K562 (cell line): ENCODE results near the gene RASGRP4. TPM values are rescaled to one million over a fixed set of nuclear protein-coding genes. Genes with fewer than 3 reads are reported as not detected.

Experiments
- ATAC-seq: fragments of 200-7000 bp; cut with Tn5 transposase; 3 replicates; pipeline ENCODE4 v1.9.1; 2020; ENCODE audit warnings: moderate library complexity
- BruUV-seq: library from RNA; stranded (reverse); fragments of 400-500 nt; replicated peaks from 2 replicates; lab custom pipeline; 2021; lab: Mats Ljungman, UMichigan
- CTCF ChIA-PET: fragments of 300-600 bp; formaldehyde crosslinking; extraction: SDS; loops from one replicate; lab custom pipeline; 2021; ENCODE audit warnings: low intra/inter-chr PET ratio; lab: Yijun Ruan, JAX
- POLR2A ChIA-PET: fragments of 300-600, 350-650 bp; sonication (Branson Sonifier 250); formaldehyde crosslinking; extraction: SDS; loops from one replicate; lab custom pipeline; 2021; ENCODE audit warnings: antibody characterized with exemption, inconsistent platforms; lab: Yijun Ruan, JAX
- DNase-seq, 4 experiments: peaks; one replicate each; pipeline versions ENCODE4 v3.0.0 to v3.0.0-alpha.2; 2011 to 2018; ENCODE audit warnings: low spot score in 3 of 4, mixed read lengths in 3 of 4; ENCODE audit errors: extremely low read depth in 1 of 4
- FAIRE-seq: peaks from 2 replicates; lab custom pipeline; 2011; peaks lifted over from hg19 to GRCh38; lab: Jason Lieb, UNC
- H2AFZ ChIP-seq: 2 replicates; pipeline ENCODE4 v1.6.0; 2011; ENCODE audit warnings: low read depth, low read length, control low read depth, inconsistent platforms
- H3K27ac ChIP-seq: fragments of 200-600 bp; 3 replicates; pipeline ENCODE4 v1.8.0; 2011; ENCODE audit warnings: low read depth, mild to moderate bottlenecking, control low read depth, inconsistent platforms, low read length, moderate library complexity, mixed read lengths; ENCODE audit errors: extremely low read depth
- H3K27me3 ChIP-seq, 2 experiments: fragments of 300-600 bp in 1 of 2; 2 replicates in 1 of 2; 3 replicates in 1 of 2; pipeline versions ENCODE4 v1.6.0 to v1.8.0; 2011; ENCODE audit warnings: inconsistent platforms in 2 of 2, low read length in 2 of 2, mild to moderate bottlenecking in 1 of 2, mixed read lengths in 1 of 2, moderate library complexity in 1 of 2; ENCODE audit not compliant: control insufficient read depth in 2 of 2, insufficient read depth in 2 of 2
- H3K36me3 ChIP-seq: fragments of 300-600 bp; 3 replicates; pipeline ENCODE4 v1.8.0; 2011; ENCODE audit warnings: mild to moderate bottlenecking, low read length, inconsistent platforms; ENCODE audit not compliant: control insufficient read depth, insufficient read depth
- H3K4me1 ChIP-seq, 2 experiments: fragments of 200-600 bp in 1 of 2; replicated peaks in 1 of 2; 2 replicates in 1 of 2; 3 replicates in 1 of 2; pipeline versions ENCODE4 v1.5.1 to v1.8.0; 2011; ENCODE audit warnings: inconsistent platforms in 2 of 2, low read length in 2 of 2, mild to moderate bottlenecking in 1 of 2, mixed read lengths in 1 of 2, moderate library complexity in 1 of 2; ENCODE audit not compliant: control insufficient read depth in 2 of 2, insufficient read depth in 2 of 2
- H3K4me2 ChIP-seq: 2 replicates; pipeline ENCODE4 v1.6.1; 2011; ENCODE audit warnings: low read length, control low read depth, inconsistent platforms, mixed read lengths; ENCODE audit not compliant: insufficient read depth
- H3K4me3 ChIP-seq: fragments of 200-600 bp; sonication (generic), shearing (Covaris generic); 2 replicates; pipeline ENCODE4 v1.5.1; 2016; ENCODE audit warnings: control low read depth, inconsistent platforms
- H3K79me2 ChIP-seq: fragments of 200-600 bp; 3 replicates; pipeline ENCODE4 v1.8.0; 2011; ENCODE audit warnings: low read length, inconsistent platforms; ENCODE audit not compliant: control insufficient read depth, insufficient read depth
- H3K9ac ChIP-seq, 2 experiments: 2 replicates each; pipeline versions ENCODE4 v1.6.0 to v1.6.1; 2011; ENCODE audit warnings: low read depth in 2 of 2, low read length in 2 of 2, control low read depth in 1 of 2, inconsistent platforms in 1 of 2, mild to moderate bottlenecking in 1 of 2, mixed read lengths in 1 of 2; ENCODE audit not compliant: insufficient read depth in 1 of 2
- H3K9me1 ChIP-seq: one replicate; pipeline ENCODE4 v1.6.0; 2011; ENCODE audit warnings: inconsistent platforms, mild to moderate bottlenecking, low read length, moderate library complexity; ENCODE audit not compliant: control insufficient read depth, insufficient read depth
- H3K9me3 ChIP-seq: replicated peaks from 2 replicates; pipeline ENCODE4 v1.5.1; 2011; ENCODE audit warnings: low read depth, low read length, inconsistent platforms; ENCODE audit not compliant: control insufficient read depth, insufficient read depth
- H4K20me1 ChIP-seq: replicated peaks from 2 replicates; pipeline ENCODE4 v1.6.1; 2011; ENCODE audit warnings: low read length, inconsistent platforms, mixed read lengths; ENCODE audit not compliant: control insufficient read depth, insufficient read depth
- CBX3 ChIP-seq, 2 experiments: IDR thresholded peaks; 1 replicate in 1 of 2; 2 replicates in 1 of 2; pipeline ENCODE4 v1.6.1; 2012; ENCODE audit warnings: inconsistent platforms in 2 of 2, low read length in 2 of 2, borderline replicate concordance in 1 of 2, control low read depth in 1 of 2
- ERF ChIP-seq: fragments of 450-650 bp; formaldehyde crosslinking; IDR thresholded peaks from 2 replicates; pipeline ENCODE4 v1.4.0; 2020; ENCODE audit warnings: mild to moderate bottlenecking, mixed read lengths
- FOXA3 ChIP-seq, 2 experiments: fragments of 450-650 bp in 1 of 2; sonication (generic) in 1 of 2; formaldehyde crosslinking; IDR thresholded peaks in 1 of 2; conservative IDR thresholded peaks in 1 of 2; 2 replicates each; pipeline versions ENCODE4 v1.4.0 to v1.8.0; 2020 to 2022; ENCODE audit warnings: mild to moderate bottlenecking in 2 of 2, missing genetic modification reagents in 1 of 2
- GTF2E2 ChIP-seq: fragments of 200-800 bp; sonication (Bioruptor generic); IDR thresholded peaks from 2 replicates; pipeline ENCODE4 v1.6.1; 2016; ENCODE audit warnings: missing genetic modification characterization, missing compliant biosample characterization
- KDM2B ChIP-seq: fragments of 250-450 bp; sonication (Bioruptor Pico); IDR thresholded peaks from 2 replicates; pipeline ENCODE4 v1.8.0; 2021; ENCODE audit warnings: mild to moderate bottlenecking, moderate library complexity
- NBN ChIP-seq: fragments of 450-650 bp; IDR thresholded peaks from 2 replicates; pipeline ENCODE4 v1.6.1; 2016; ENCODE audit warnings: low read depth, mild to moderate bottlenecking
- WGBS: fragments of 100-300 bp; shearing (Covaris generic); methylation state at CpG from one replicate; pipeline ENCODE4 v1.1.6; 2016; ENCODE audit warnings: low coverage, mixed read lengths; ENCODE audit not compliant: insufficient coverage; ENCODE audit errors: missing lambda C conversion rate; 5-methylcytosine and 5-hydroxymethylcytosine counted together
- in situ Hi-C: fragments of 300-500 bp; cut with MboI; formaldehyde crosslinking; loops from 4 replicates; pipeline ENCODE4 v1.15.0; 2018; ENCODE audit warnings: inconsistent platforms, mixed read lengths
- intact Hi-C: fragments of 100-400 bp; cut with micrococcal nuclease; formaldehyde crosslinking; loops from 2 replicates; pipeline ENCODE4 v1.14.2; 2022
- polyA plus RNA-seq, 8 experiments: library from polyadenylated mRNA; depleted of rRNA in 4 of 8; stranded (reverse) in 5 of 8; unstranded in 3 of 8; fragments of >200 nt; fragmentation: Nextera tagmentation in 2 of 8; fragmentation: Illumina TruSeq in 1 of 8; extraction: Ambion mirVana in 2 of 8; extraction: Trizol in 1 of 8; gene quantifications; 2 replicates each; pipeline versions ENCODE4 v1.2.1 to v1.2.3, GENCODE V29; 2011 to 2014; ENCODE audit warnings: inconsistent platforms in 1 of 8, missing spikeins in 1 of 8
- total RNA-seq, 7 experiments: library from RNA; depleted of rRNA in 6 of 7; stranded (reverse); fragments of >200 nt in 6 of 7; fragmentation: Illumina TruSeq in 2 of 7; extraction: Trizol in 2 of 7; gene quantifications; 2 replicates each; pipeline versions ENCODE4 v1.2.1 to v1.2.3, GENCODE V29; 2011 to 2021; ENCODE audit warnings: low replicate concordance in 1 of 7
- TF ChIP-seq, protein P1 (sequence below): fragments of 250-450 bp; sonication (Bioruptor Pico); IDR thresholded peaks from 2 replicates; pipeline ENCODE4 v1.5.0; 2020; ENCODE audit warnings: mild to moderate bottlenecking
- TF ChIP-seq, protein P2 (sequence below): sonication (generic); formaldehyde crosslinking; IDR thresholded peaks from 2 replicates; pipeline ENCODE4 v1.8.0; 2022; ENCODE audit warnings: missing genetic modification reagents, mild to moderate bottlenecking, borderline replicate concordance
- TF ChIP-seq, protein P3 (sequence below): fragments of 250-450 bp; sonication (Bioruptor Pico); IDR thresholded peaks from 2 replicates; pipeline ENCODE4 v1.5.0; 2021; ENCODE audit warnings: mild to moderate bottlenecking, moderate library complexity
- TF ChIP-seq, protein P4 (sequence below): fragments of 250-450 bp; sonication (Bioruptor Pico); IDR thresholded peaks from 2 replicates; pipeline ENCODE4 v1.4.0; 2020; ENCODE audit warnings: mild to moderate bottlenecking, moderate library complexity

The RASGRP4 gene
- total and polyA plus RNA-seq, 9 of the 15 experiments (the other 6 are each of a cell fraction or from before 2014, with no cell fraction given): 0.39 to 4.6 (median 3.8) TPM

DNA sequence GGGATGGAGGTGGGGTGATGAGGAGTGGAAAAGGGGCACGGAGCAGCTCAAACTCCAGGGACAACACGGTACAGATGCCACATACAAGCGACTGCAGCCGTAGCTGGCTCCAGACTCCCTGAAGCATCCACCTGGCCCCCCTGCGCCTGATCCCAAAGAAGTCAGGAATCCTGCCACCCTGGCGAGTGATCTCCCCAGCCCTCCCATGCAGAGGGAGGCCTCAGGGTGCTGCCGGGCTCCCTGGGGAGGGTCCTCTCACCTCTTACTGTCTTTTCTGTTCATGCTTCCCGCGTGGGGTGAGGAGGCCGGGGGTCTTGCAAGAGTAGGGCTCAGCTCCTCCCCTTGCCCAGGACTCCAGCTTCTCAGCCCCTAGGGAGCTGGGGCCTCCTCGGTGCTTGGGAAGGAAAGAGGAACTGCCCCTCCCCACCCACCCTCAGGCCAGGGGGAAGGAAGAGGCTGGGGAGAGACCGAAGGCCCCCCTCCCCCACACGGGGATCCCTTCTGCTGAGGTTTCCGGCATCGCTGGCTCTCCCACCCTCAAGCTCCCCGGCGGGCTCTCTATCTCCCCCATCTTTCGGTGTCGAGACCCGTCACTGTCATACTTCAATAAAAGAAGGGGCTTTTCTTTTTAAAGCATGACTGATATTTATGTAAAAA lies at the start of gene RASGRP4 (continued):
- TF ChIP-seq, protein P1, sequence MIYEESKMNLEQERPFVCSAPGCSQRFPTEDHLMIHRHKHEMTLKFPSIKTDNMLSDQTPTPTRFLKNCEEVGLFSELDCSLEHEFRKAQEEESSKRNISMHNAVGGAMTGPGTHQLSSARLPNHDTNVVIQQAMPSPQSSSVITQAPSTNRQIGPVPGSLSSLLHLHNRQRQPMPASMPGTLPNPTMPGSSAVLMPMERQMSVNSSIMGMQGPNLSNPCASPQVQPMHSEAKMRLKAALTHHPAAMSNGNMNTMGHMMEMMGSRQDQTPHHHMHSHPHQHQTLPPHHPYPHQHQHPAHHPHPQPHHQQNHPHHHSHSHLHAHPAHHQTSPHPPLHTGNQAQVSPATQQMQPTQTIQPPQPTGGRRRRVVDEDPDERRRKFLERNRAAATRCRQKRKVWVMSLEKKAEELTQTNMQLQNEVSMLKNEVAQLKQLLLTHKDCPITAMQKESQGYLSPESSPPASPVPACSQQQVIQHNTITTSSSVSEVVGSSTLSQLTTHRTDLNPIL (CRISPR knock-in tag): no peak
- no peak for TF ChIP-seq KDM2B (CRISPR knock-in tag)
- TF ChIP-seq, protein P2, sequence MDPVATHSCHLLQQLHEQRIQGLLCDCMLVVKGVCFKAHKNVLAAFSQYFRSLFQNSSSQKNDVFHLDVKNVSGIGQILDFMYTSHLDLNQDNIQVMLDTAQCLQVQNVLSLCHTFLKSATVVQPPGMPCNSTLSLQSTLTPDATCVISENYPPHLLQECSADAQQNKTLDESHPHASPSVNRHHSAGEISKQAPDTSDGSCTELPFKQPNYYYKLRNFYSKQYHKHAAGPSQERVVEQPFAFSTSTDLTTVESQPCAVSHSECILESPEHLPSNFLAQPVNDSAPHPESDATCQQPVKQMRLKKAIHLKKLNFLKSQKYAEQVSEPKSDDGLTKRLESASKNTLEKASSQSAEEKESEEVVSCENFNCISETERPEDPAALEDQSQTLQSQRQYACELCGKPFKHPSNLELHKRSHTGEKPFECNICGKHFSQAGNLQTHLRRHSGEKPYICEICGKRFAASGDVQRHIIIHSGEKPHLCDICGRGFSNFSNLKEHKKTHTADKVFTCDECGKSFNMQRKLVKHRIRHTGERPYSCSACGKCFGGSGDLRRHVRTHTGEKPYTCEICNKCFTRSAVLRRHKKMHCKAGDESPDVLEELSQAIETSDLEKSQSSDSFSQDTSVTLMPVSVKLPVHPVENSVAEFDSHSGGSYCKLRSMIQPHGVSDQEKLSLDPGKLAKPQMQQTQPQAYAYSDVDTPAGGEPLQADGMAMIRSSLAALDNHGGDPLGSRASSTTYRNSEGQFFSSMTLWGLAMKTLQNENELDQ: no peak
- TF ChIP-seq CBX3 (IDR thresholded peaks at IDR 0.05; ENCODE audit: borderline replicate concordance in 1 of 2, low read length in 2 of 2): no peak

DNA sequence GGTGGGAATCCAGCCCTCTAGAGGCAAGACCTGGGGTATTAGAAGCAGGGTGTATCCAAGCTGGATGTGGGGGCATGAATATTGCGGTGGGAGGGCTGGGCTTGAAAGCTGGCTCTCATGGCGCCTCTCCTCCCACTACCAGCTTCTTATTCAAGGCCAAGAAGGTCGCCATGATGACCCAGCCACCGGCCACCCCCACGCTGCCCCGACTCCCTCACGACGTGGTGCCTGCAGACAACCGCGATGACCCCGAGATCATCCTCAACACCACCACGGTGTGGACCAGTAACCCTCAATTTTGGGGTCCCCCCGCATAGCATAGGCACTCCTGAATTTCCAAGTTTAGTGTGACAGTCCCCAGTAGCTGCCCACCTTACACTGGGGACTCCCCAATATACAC lies 49.2 kb upstream of the RASGRP4 start:
- in situ Hi-C loops (no loop called here), intact Hi-C loops (no loop called here)
- POLR2A ChIA-PET: no interaction called here
- H3K9ac ChIP-seq: no peak overlapping the region
- H3K9me1 ChIP-seq: no peaks in the 10 kb centered on the region
- WGBS: 65% methylated on average over 13 of the region's 13 CpGs
- no peak overlapping the region for H2AFZ ChIP-seq
- H3K9me3 ChIP-seq: no peaks in the 10 kb centered on the region
- H3K4me1 ChIP-seq: peaks cover 0 to 4% of the 10 kb centered on the region in 2 experiments; a peak in 1 of 5 replicates
- BruUV-seq: no TSS peak
- no peaks in the 10 kb centered on the region for H3K79me2 ChIP-seq
- 0 out of 3 replicates have a peak, but pooled peaks cover 5% of the 10 kb centered on the region for H3K36me3 ChIP-seq
- H3K4me2 ChIP-seq: no peak overlapping the region
- CTCF ChIA-PET: no interaction called here
- H3K4me3 ChIP-seq: no peak overlapping the region
- FAIRE-seq: no peak
- no peaks in the 10 kb centered on the region for H3K27me3 ChIP-seq
- H3K27ac ChIP-seq: no peak overlapping the region
- ATAC-seq: no peak
- DNase-seq: no peak
- H4K20me1 ChIP-seq: no peaks in the 10 kb centered on the region
- TF ChIP-seq GTF2E2 (no peak), FOXA3 (CRISPR knock-in tag; conservative IDR thresholded peaks at IDR 0.05 in 1 of 2, IDR thresholded peaks at IDR 0.05 in 1 of 2) (no peak), NBN (no peak), ERF (CRISPR knock-in tag) (no peak)
- TF ChIP-seq, protein P3, sequence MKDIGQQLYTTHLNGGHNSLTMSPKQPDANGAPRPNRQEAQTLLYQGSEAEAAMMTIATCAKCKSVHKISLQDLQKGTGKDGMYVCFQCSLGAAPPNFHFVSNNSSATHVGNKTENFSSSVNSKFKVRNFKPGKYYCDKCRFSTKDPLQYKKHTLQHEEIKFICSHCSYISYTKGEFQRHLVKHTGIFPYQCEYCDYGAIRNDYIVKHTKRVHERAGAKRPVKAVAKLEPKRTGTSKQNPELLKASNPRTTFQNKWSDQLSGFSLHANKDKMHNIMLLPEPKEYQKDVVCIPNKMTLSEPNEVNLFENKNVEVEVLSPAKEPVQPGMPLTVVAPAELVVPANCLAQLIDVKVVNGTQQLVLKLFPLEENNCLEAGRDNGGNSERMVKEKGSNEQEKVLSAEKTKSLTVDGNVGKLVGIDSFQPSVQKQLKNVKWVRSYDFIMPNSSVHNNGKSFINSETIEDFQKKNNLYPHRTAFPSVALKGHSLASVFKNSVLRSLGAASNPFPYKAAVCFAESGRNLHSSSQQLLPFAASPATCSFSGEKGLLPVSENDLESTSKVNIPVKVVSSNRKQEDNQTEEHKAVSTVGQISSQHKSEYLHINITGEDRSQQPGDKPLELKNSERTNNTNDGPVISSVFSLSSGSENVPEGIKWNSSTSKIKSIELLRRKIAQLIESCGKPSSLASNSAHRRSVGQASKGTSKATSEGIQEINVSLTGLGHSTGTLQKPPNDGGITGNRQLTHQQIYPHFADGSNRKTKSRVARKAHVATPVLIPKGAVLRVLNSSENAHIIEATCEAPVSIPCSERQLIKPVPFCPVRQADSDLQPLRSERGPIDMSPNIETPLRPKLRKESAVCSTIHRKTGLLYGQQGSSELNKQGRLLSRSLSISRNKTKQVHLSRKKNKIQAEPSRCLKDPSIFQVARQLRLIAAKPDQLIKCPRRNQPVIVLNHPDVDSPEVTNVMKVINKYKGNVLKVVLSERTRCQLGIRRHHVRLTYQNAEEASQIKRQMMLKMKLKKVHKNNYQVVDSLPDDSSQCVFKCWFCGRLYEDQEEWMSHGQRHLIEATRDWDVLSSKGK (CRISPR knock-in tag): no peak
- TF ChIP-seq, protein P4, sequence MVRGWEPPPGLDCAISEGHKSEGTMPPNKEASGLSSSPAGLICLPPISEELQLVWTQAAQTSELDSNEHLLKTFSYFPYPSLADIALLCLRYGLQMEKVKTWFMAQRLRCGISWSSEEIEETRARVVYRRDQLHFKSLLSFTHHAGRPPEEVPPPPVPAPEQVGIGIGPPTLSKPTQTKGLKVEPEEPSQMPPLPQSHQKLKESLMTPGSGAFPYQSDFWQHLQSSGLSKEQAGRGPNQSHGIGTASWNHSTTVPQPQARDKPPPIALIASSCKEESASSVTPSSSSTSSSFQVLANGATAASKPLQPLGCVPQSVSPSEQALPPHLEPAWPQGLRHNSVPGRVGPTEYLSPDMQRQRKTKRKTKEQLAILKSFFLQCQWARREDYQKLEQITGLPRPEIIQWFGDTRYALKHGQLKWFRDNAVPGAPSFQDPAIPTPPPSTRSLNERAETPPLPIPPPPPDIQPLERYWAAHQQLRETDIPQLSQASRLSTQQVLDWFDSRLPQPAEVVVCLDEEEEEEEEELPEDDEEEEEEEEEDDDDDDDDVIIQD (CRISPR knock-in tag): no peak
